ENCODE data around the gene EHD1.
A peak's percentile ranks its signal among the peaks of the same experiment; 100 is the strongest.
"Not testable (repeated sequence)": the region's sequence is repeated elsewhere in the genome, so short reads cannot be mapped to it uniquely, and the experiment has no call there.

Gene EHD1

GRCh38 chr11:64826062-64826461 lies 52.4 kb downstream of the EHD1 start:
- TF ChIP-seq CTCF (conservative IDR thresholded peaks at IDR 0.05; ENCODE audit: low read depth) = no peak
- CTCF ChIA-PET = no interaction called here
- no peak overlapping the region for H3K27ac ChIP-seq
- POLR2A ChIA-PET (ENCODE audit: low non-redundant PET) = no interaction called here
- DNase-seq (ENCODE audit: low spot score) = no peak

GRCh38 chr11:64823568-64824119 lies 54.8 kb downstream of the EHD1 start:
- no peak for DNase-seq (ENCODE audit: low spot score)
- TF ChIP-seq CTCF (conservative IDR thresholded peaks at IDR 0.05; ENCODE audit: low read depth) = no peak
- no peak overlapping the region for H3K27ac ChIP-seq
- CTCF ChIA-PET = no interaction called here
- POLR2A ChIA-PET (ENCODE audit: low non-redundant PET) = no interaction called here

- ChIA-PET CTCF (no interaction called here), POLR2A (ENCODE audit: low non-redundant PET) (no interaction called here)
- no peak overlapping the region for H3K27ac ChIP-seq
- no peak for TF ChIP-seq CTCF (conservative IDR thresholded peaks at IDR 0.05; ENCODE audit: low read depth)
- no peak for DNase-seq (ENCODE audit: low spot score)
These were observed 60.9 kb downstream of the EHD1 start for GRCh38 chr11:64817476-64817875.

- CTCF ChIA-PET = interaction anchor here (0.6 kb wide), 1 partner anchor 343 kb away, joined by 3 read pairs; no protein-coding TSS in a partner anchor
- H3K27ac ChIP-seq = 0 out of 2 replicates have a peak overlapping the region, but pooled peaks have one; percentile 4
- POLR2A ChIA-PET (ENCODE audit: low non-redundant PET) = not testable (repeated sequence)
- DNase-seq (ENCODE audit: low spot score) = peak; percentile 49
These were observed 63.0 kb downstream of the EHD1 start for GRCh38 chr11:64815433-64815832.

GRCh38 chr11:64814712-64815187 lies 63.7 kb downstream of the EHD1 start:
- ChIA-PET POLR2A (ENCODE audit: low non-redundant PET) (no interaction called here), CTCF (no interaction called here)
- H3K27ac ChIP-seq = no peak overlapping the region
- TF ChIP-seq CTCF (conservative IDR thresholded peaks at IDR 0.05; ENCODE audit: low read depth) = no peak
- DNase-seq (ENCODE audit: low spot score) = no peak

GRCh38 chr11:64813826-64814225 lies 64.6 kb downstream of the EHD1 start:
- POLR2A ChIA-PET (ENCODE audit: low non-redundant PET) = no interaction called here
- no peak for TF ChIP-seq CTCF (conservative IDR thresholded peaks at IDR 0.05; ENCODE audit: low read depth)
- DNase-seq (ENCODE audit: low spot score) = no peak
- no peak overlapping the region for H3K27ac ChIP-seq
- CTCF ChIA-PET = no interaction called here

GRCh38 chr11:64810891-64811272 lies 67.5 kb downstream of the EHD1 start:
- ChIA-PET POLR2A (ENCODE audit: low non-redundant PET) (no interaction called here), CTCF (interaction anchor here (0.7 kb wide), 2 partner anchors 29 to 70 kb away, joined by 3 to 6 read pairs; no protein-coding TSS in a partner anchor)
- DNase-seq (ENCODE audit: low spot score) = no peak
- no peak for TF ChIP-seq CTCF (conservative IDR thresholded peaks at IDR 0.05; ENCODE audit: low read depth)
- peak overlapping the region; percentile 80 for H3K27ac ChIP-seq
